ENCODE data around the gene NUDT6.

NUDT6 gene

GRCh38 chr4:122912810-122913575 is 9.4 kb downstream of the NUDT6 start:
- no peak for DNase-seq

DNA sequence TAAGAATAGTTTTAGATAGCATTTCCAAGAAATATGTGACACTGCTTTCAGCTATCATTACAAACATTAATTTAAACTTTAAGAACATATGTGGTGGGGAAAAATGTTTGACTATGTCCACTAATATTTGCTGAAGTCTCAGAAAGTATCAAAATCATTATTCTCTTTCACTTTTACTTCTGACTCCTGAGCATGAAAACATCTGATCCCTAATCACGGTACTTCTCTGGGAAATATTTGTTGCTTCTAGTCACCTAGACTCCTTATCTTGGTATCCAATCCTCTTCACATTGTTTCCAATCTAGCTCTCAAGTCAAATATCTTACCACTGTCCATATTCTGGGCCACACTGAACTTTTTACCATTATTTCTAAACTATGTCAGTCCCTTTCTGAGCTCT is 10.8 kb downstream of the NUDT6 start:
- no peak for DNase-seq

DNA sequence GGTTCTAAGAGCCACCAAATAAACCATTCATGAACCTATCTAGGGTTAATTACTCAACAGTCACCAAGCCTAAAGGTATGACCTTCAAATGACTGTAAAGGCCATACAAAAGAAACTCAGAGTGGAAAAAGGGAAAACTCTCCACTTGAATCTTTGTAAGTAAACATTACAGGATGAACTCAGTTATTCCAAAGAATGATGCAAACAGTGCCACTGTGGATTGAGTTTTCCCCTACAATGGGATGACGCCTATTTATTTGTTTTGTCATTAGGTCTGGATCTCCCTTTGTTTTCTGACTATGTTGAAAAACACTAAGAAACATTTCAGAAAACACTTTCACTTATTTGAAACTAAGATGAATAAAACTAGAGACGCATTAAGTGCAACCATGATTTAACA is 12.7 kb downstream of the NUDT6 start:
- DNase-seq = no peak

DNA sequence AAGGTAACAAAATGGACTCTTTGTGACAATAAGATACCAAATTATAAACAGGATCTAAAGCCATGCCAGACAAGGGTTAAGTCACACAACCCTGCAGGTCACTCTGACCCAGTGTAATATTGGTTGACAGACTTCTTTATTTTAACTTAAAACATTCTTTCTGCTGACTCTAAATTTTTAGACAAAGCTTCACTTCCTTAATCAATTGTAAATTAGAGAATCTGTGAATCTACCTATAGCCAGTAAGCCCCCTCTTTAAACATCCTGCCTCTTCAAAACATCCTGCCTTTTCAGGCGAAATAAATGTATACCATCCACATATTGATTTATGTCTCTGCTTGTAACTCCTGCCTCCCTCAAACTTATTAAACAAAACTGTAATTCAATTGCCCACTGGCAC is 14.2 kb downstream of the NUDT6 start:
- no peak for DNase-seq

GRCh38 chr4:122906859-122907305 is 15.5 kb downstream of the NUDT6 start:
- DNase-seq = no peak

- DNase-seq = no peak
These were observed 18.6 kb downstream of the NUDT6 start for GRCh38 chr4:122903766-122904288.

- no peak for DNase-seq
These were observed 21.0 kb downstream of the NUDT6 start for GRCh38 chr4:122901247-122902010.

DNA sequence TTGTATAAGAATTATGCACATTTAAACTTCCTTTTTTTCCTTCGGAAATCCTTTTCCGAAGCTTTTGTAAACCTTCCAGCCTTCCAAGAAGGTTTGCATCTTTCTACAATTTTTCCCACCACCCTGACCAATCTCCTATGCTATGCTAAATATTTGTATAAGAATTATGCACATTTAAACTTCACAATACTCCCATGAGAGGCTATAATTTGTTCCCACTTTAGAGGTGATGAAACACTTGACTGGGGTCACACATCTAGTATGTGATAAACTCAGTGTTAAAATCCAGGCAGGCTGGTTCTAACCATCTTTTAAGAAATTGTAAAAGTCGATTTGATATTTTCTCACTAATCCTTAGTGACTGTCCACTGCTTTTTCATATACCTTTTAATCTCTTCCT is 22.1 kb downstream of the NUDT6 start:
- DNase-seq = no peak

- no peak for DNase-seq
These were observed 22.7 kb downstream of the NUDT6 start for GRCh38 chr4:122899682-122900081.

GRCh38 chr4:122898370-122899150 is 23.8 kb downstream of the NUDT6 start:
- no peak for DNase-seq

GRCh38 chr4:122896270-122896669 is 26.1 kb downstream of the NUDT6 start:
- no peak for DNase-seq

DNA sequence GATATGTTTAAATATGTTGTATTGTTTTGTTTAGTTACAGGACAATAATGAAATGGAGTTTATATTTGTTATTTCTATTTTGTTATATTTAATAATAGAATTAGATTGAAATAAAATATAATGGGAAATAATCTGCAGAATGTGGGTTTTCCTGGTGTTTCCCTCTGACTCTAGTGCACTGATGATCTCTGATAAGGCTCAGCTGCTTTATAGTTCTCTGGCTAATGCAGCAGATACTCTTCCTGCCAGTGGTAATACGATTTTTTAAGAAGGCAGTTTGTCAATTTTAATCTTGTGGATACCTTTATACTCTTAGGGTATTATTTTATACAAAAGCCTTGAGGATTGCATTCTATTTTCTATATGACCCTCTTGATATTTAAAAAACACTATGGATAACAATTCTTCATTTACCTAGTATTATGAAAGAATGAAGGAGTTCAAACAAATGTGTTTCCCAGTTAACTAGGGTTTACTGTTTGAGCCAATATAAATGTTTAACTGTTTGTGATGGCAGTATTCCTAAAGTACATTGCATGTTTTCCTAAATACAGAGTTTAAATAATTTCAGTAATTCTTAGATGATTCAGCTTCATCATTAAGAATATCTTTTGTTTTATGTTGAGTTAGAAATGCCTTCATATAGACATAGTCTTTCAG is 26.9 kb downstream of the NUDT6 start:
- DNase-seq = no peak

- DNase-seq = no peak
These were observed 27.6 kb downstream of the NUDT6 start for GRCh38 chr4:122894827-122895226.

DNA sequence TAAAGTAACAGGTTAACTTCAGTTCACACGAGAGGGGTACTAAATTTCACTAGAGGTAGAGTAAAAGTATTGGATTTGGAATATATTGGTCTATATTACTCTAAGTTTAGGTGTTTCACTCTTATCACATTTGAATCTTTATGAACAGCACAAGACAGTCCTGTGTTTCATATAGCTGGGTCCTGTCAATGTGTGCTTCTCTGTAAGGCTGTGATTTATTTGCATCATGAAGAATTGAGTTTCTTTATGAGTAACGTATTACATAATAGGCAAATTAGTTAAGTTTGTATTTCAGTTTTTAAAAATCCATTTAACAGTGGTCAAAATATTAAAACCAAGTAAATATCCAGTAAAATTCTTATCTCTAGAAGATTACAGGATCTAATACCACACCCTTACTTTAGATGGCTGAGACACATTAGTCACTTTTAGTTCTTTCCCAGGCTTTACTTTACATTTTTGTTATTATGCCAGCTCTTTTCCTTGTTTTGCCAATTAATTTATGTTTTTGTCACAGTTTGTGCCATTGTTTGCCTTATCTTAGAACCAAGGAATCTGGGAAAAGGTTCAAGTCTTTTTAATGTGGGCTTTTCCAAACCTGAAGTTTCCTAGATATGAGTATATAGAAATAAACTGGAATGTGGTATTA is 32.1 kb downstream of the NUDT6 start:
- no peak for DNase-seq

DNA sequence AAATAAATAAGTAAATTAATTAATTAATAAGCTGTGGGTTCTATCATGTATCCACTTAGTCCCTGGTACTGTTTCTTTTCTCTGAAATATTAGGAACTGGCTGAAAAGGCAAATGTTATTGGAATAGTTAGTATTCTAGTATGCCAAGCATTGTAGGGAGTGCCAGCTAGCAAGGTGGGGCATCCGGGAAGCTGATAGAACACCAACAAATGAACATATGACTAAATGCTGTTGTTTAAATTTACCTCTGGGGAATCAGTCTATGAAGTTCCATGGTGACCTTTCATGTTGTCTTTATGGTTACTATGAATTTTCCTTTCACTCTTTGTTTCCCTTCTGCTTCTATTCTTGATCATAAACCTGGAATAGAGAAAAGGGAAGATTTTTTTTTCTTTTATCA is 32.7 kb downstream of the NUDT6 start:
- DNase-seq = no peak

- DNase-seq = no peak
These were observed 37.9 kb downstream of the NUDT6 start for GRCh38 chr4:122884499-122884898.

DNA sequence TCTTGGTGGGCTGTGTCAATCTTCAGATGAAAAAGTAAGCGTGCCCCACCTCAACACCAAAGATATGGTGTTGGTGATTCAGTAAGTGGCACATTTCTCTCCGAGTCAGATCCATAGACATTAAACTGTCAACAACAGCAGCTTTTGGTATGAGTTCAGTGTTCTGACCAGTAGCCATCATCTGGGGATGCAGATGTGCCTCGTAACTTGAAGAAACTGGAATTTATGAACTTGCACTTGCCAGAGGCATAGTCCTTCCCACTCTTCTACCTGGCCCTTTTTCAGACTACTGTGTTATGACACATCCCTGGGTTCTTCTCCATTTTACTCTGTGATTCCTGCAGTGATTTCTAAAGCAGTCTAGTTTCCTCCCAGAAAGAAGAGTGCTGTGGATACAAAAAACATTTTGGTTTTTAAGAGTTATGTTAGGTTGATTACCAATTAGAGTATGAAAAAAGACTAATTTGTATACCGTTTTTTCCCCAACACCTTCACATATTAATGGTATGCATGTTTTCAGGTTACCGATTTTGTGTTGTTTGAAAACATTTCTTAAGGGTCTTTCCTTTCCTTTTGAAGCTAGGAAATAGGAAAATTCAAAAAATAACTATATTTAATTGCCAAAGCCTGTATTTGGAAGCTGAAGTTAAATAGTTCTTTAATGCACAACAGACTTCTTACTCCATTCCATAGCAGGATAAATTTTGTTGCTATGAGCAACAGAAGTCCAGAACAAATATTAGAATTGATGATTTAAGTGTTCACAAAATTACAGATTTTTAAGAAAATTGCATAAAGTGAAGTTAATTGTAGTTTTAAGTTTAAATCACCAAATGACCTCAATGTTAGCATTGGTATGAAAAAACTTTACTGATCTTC is 39.3 kb downstream of the NUDT6 start:
- no peak for DNase-seq

GRCh38 chr4:122879001-122879400 is 43.4 kb downstream of the NUDT6 start:
- no peak for DNase-seq

GRCh38 chr4:122876456-122876855 is 45.9 kb downstream of the NUDT6 start:
- no peak for DNase-seq

- no peak for DNase-seq
These were observed 46.4 kb downstream of the NUDT6 start for GRCh38 chr4:122875949-122876348.
